GM12878 (cell line): ENCODE data around the gene FAM47B. TPM values are rescaled to one million over a fixed set of nuclear protein-coding genes. Genes with fewer than 3 reads are reported as not detected.

Experiments used
- ATAC-seq: fragments of 200-7000 bp; cut with Tn5 transposase; 3 replicates; pipeline ENCODE4 v1.9.1; 2020; ENCODE audit warnings: mild to moderate bottlenecking, moderate library complexity
- BruUV-seq: library from RNA; stranded (reverse); fragments of 400-500 nt; replicated peaks from 2 replicates; lab custom pipeline; 2021; lab: Mats Ljungman, UMichigan
- CTCF ChIA-PET: fragments of 300-600 bp; sonication (Branson Sonifier 250); formaldehyde crosslinking; extraction: SDS; loops from one replicate; lab custom pipeline; 2021; ENCODE audit warnings: inconsistent platforms; lab: Yijun Ruan, JAX
- POLR2A ChIA-PET: fragments of 350-600 bp; formaldehyde crosslinking; extraction: SDS; loops from one replicate; lab custom pipeline; 2021; ENCODE audit warnings: inconsistent platforms; lab: Charles Lee
- RAD21 ChIA-PET: fragments of 300-600 bp; sonication (Branson Sonifier 250); formaldehyde crosslinking; loops from one replicate; lab custom pipeline; 2023; ENCODE audit warnings: antibody characterized with exemption; ENCODE audit not compliant: unreplicated experiment; lab: Charles Lee
- SMC1A ChIA-PET: fragments of 300-600 bp; sonication (Branson Sonifier 250); formaldehyde crosslinking; loops from one replicate; lab custom pipeline; 2023; ENCODE audit not compliant: unreplicated experiment, uncharacterized antibody; lab: Charles Lee
- DNase-seq: peaks from one replicate; pipeline ENCODE4 v3.0.0-alpha.2; 2011; ENCODE audit warnings: low read depth, low spot score
- FAIRE-seq: peaks from 3 replicates; lab custom pipeline; 2011; peaks lifted over from hg19 to GRCh38; lab: Jason Lieb, UNC
- H2AFZ ChIP-seq: 2 replicates; pipeline ENCODE4 v1.6.0; 2011; ENCODE audit warnings: low read depth, low read length, control low read depth; ENCODE audit not compliant: control insufficient read depth
- H3K27ac ChIP-seq: 2 replicates; pipeline ENCODE4 v1.5.1; 2011; ENCODE audit warnings: control low read depth; ENCODE audit not compliant: control insufficient read depth, insufficient read depth
- H3K27me3 ChIP-seq, 2 experiments: replicated peaks in 1 of 2; 2 replicates each; pipeline versions ENCODE4 v1.6.0 to v1.6.1; 2011; ENCODE audit warnings: low read length in 1 of 2; ENCODE audit not compliant: control insufficient read depth in 2 of 2, insufficient read depth in 2 of 2
- H3K36me3 ChIP-seq, 2 experiments: 2 replicates each; pipeline ENCODE4 v1.5.1; 2011; ENCODE audit warnings: low read length in 1 of 2; ENCODE audit not compliant: control insufficient read depth in 2 of 2, insufficient read depth in 2 of 2
- H3K4me1 ChIP-seq: 2 replicates; pipeline ENCODE4 v1.6.1; 2011; ENCODE audit warnings: mild to moderate bottlenecking, low read length, moderate library complexity, mixed read lengths; ENCODE audit not compliant: control insufficient read depth, insufficient read depth
- H3K4me2 ChIP-seq: 2 replicates; pipeline ENCODE4 v1.6.0; 2011; ENCODE audit warnings: control low read depth; ENCODE audit not compliant: control insufficient read depth, insufficient read depth
- H3K4me3 ChIP-seq: fragments of 200-600 bp; sonication (generic); 2 replicates; pipeline ENCODE4 v1.5.1; 2016
- H3K79me2 ChIP-seq: 2 replicates; pipeline ENCODE4 v1.6.0; 2011; ENCODE audit warnings: low read length; ENCODE audit not compliant: control insufficient read depth, insufficient read depth
- H3K9ac ChIP-seq: 2 replicates; pipeline ENCODE4 v1.8.0; 2011; ENCODE audit warnings: low read length, control low read depth, mixed read lengths; ENCODE audit not compliant: control insufficient read depth, insufficient read depth
- H3K9me3 ChIP-seq: replicated peaks from 3 replicates; pipeline ENCODE4 v1.5.1; 2011; ENCODE audit warnings: mild to moderate bottlenecking, low read length; ENCODE audit not compliant: control insufficient read depth, insufficient read depth
- H4K20me1 ChIP-seq: 2 replicates; pipeline ENCODE4 v1.6.0; 2011; ENCODE audit not compliant: control insufficient read depth, insufficient read depth
- BMI1 ChIP-seq: fragments of 450-650 bp; IDR thresholded peaks from 2 replicates; pipeline ENCODE4 v1.6.1; 2016; ENCODE audit warnings: mild to moderate bottlenecking, moderate library complexity, borderline replicate concordance
- BRCA1 ChIP-seq: IDR thresholded peaks from 2 replicates; pipeline ENCODE4 v1.6.1; 2011; ENCODE audit warnings: low read depth, low read length, improper control_type of control experiment
- CHD1 ChIP-seq: IDR thresholded peaks from 2 replicates; pipeline ENCODE4 v1.6.1; 2012; ENCODE audit warnings: low read depth, low read length, improper control_type of control experiment
- FOXM1 ChIP-seq: IDR thresholded peaks from 2 replicates; pipeline ENCODE4 v1.6.1; 2012; ENCODE audit warnings: low read depth, mild to moderate bottlenecking, inconsistent platforms, low read length, moderate library complexity
- MAX ChIP-seq: IDR thresholded peaks from 2 replicates; pipeline ENCODE4 v1.6.1; 2012; ENCODE audit warnings: low read depth, low read length, improper control_type of control experiment
- POLR2AphosphoS5 ChIP-seq: IDR thresholded peaks from 2 replicates; pipeline ENCODE4 v1.6.1; 2011; ENCODE audit warnings: mild to moderate bottlenecking, low read length, inconsistent platforms
- RELB ChIP-seq: fragments of 450-650 bp; IDR thresholded peaks from 2 replicates; pipeline ENCODE4 v1.6.1; 2017; ENCODE audit warnings: low read depth, mild to moderate bottlenecking, moderate library complexity
- SKIL ChIP-seq: fragments of 450-650 bp; IDR thresholded peaks from 2 replicates; pipeline ENCODE4 v1.6.1; 2017; ENCODE audit warnings: mild to moderate bottlenecking, low read depth, inconsistent platforms; ENCODE audit not compliant: poor library complexity, severe bottlenecking
- SMAD1 ChIP-seq: fragments of 450-650 bp; IDR thresholded peaks from 2 replicates; pipeline ENCODE4 v1.6.1; 2018; ENCODE audit warnings: mild to moderate bottlenecking, low read depth; ENCODE audit not compliant: partially characterized antibody
- ZNF384 ChIP-seq: IDR thresholded peaks from 2 replicates; pipeline ENCODE4 v1.6.1; 2012; ENCODE audit warnings: low read depth, mild to moderate bottlenecking, low read length, improper control_type of control experiment, borderline replicate concordance
- WGBS: methylation state at CpG from one replicate; pipeline ENCODE4 v1.1.6; 2016; ENCODE audit warnings: low lambda C conversion rate; ENCODE audit not compliant: insufficient replicate concordance, insufficient coverage; ENCODE audit errors: missing lambda C conversion rate; 5-methylcytosine and 5-hydroxymethylcytosine counted together
- in situ Hi-C: fragments of 300-500 bp; cut with MboI; formaldehyde crosslinking; loops from 9 replicates; pipeline ENCODE4 v1.14.3; 2018; ENCODE audit warnings: mixed read lengths
- intact Hi-C: fragments of 100-400 bp; cut with micrococcal nuclease; formaldehyde crosslinking; loops from one replicate; pipeline ENCODE4 v1.14.2; 2022; ENCODE audit not compliant: unreplicated experiment
- polyA plus RNA-seq, 11 experiments: library from polyadenylated mRNA; depleted of rRNA in 4 of 11; unstranded in 6 of 11; stranded (reverse) in 5 of 11; fragments of >200 nt; fragmentation: Nextera tagmentation in 4 of 11; fragmentation: Illumina TruSeq in 1 of 11; extraction: Ambion mirVana in 4 of 11; extraction: Trizol in 1 of 11; gene quantifications; 1 replicate in 1 of 11; 2 replicates in 10 of 11; pipeline versions ENCODE4 v1.2.1 to v1.2.3, GENCODE V29; 2011 to 2016; ENCODE audit warnings: inconsistent platforms in 2 of 11, missing spikeins in 2 of 11, low read depth in 1 of 11
- total RNA-seq, 4 experiments: library from RNA; depleted of rRNA in 3 of 4; stranded (reverse); fragments of >200 nt in 3 of 4; fragmentation: Illumina TruSeq in 1 of 4; extraction: Trizol in 1 of 4; gene quantifications; 2 replicates each; pipeline versions ENCODE4 v1.2.1 to v1.2.3, GENCODE V29; 2013 to 2021
- TF ChIP-seq, protein P1 (sequence below): IDR thresholded peaks from 2 replicates; pipeline ENCODE4 v1.6.1; 2012; ENCODE audit warnings: mild to moderate bottlenecking, low read depth, low read length
- TF ChIP-seq, protein P2 (sequence below): IDR thresholded peaks from 2 replicates; pipeline ENCODE4 v1.6.1; 2011; ENCODE audit warnings: low read depth, mild to moderate bottlenecking, low read length, moderate library complexity, borderline replicate concordance; ENCODE audit errors: extremely low read depth
- TF ChIP-seq, protein P3 (sequence below): fragments of 450-650 bp; IDR thresholded peaks from 2 replicates; pipeline ENCODE4 v1.6.1; 2016; ENCODE audit warnings: mild to moderate bottlenecking

FAM47B gene
- total and polyA plus RNA-seq, 10 of the 15 experiments (the other 5 are each of a cell fraction or from before 2014, with no cell fraction given) = not detected

DNA sequence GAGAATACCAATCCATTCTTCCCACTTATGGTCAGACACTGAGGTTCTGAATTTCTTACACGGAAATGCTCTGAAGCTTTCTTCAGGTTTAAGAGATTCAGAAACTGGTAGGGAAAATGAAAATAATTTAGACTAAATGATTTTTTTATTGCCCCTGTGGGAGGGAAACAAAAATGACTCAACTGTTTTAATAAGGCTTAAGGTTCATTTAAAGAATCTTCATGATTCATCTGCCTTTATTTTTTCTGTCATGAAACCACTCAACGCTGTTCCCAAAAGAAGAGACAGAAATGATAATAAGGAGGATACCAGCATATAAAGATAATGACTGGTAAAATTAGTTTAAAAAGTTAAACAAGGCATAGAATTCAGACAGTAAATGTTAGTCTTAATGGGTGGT lies 39.3 kb upstream of the FAM47B start (continued):
- TF ChIP-seq, protein P1, sequence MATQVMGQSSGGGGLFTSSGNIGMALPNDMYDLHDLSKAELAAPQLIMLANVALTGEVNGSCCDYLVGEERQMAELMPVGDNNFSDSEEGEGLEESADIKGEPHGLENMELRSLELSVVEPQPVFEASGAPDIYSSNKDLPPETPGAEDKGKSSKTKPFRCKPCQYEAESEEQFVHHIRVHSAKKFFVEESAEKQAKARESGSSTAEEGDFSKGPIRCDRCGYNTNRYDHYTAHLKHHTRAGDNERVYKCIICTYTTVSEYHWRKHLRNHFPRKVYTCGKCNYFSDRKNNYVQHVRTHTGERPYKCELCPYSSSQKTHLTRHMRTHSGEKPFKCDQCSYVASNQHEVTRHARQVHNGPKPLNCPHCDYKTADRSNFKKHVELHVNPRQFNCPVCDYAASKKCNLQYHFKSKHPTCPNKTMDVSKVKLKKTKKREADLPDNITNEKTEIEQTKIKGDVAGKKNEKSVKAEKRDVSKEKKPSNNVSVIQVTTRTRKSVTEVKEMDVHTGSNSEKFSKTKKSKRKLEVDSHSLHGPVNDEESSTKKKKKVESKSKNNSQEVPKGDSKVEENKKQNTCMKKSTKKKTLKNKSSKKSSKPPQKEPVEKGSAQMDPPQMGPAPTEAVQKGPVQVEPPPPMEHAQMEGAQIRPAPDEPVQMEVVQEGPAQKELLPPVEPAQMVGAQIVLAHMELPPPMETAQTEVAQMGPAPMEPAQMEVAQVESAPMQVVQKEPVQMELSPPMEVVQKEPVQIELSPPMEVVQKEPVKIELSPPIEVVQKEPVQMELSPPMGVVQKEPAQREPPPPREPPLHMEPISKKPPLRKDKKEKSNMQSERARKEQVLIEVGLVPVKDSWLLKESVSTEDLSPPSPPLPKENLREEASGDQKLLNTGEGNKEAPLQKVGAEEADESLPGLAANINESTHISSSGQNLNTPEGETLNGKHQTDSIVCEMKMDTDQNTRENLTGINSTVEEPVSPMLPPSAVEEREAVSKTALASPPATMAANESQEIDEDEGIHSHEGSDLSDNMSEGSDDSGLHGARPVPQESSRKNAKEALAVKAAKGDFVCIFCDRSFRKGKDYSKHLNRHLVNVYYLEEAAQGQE = no peak
- TF ChIP-seq BMI1 = no peak
- TF ChIP-seq ZNF384 = no peak
- no peak for TF ChIP-seq CHD1
- no peak for TF ChIP-seq SMAD1
- TF ChIP-seq MAX = no peak
- TF ChIP-seq FOXM1 = no peak
- TF ChIP-seq POLR2AphosphoS5 = no peak

- POLR2A ChIA-PET = no interaction called here
- Histone ChIP-seq H4K20me1 (no peaks in the 10 kb centered on the region), H3K9me3 (no peaks in the 10 kb centered on the region), H2AFZ (no peak overlapping the region), H3K79me2 (no peaks in the 10 kb centered on the region), H3K4me1 (no peaks in the 10 kb centered on the region), H3K36me3 (no peaks in the 10 kb centered on the region), H3K4me2 (no peak overlapping the region), H3K9ac (no peak overlapping the region), H3K27me3 (no peaks in the 10 kb centered on the region), H3K4me3 (no peak overlapping the region), H3K27ac (no peak overlapping the region)
- in situ Hi-C loops (no loop called here), intact Hi-C loops (no loop called here)
- 0% methylated on average over 2 of the region's 2 CpGs for WGBS
- no peak for FAIRE-seq
- SMC1A ChIA-PET = no interaction called here
- ATAC-seq = no peak
- no TSS peak for BruUV-seq
- CTCF ChIA-PET = no interaction called here
- RAD21 ChIA-PET = no interaction called here
- DNase-seq = no peak
- TF ChIP-seq BRCA1 (no peak), SKIL (no peak), RELB (no peak)
- TF ChIP-seq, protein P2, sequence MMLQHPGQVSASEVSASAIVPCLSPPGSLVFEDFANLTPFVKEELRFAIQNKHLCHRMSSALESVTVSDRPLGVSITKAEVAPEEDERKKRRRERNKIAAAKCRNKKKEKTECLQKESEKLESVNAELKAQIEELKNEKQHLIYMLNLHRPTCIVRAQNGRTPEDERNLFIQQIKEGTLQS = no peak
- TF ChIP-seq, protein P3, sequence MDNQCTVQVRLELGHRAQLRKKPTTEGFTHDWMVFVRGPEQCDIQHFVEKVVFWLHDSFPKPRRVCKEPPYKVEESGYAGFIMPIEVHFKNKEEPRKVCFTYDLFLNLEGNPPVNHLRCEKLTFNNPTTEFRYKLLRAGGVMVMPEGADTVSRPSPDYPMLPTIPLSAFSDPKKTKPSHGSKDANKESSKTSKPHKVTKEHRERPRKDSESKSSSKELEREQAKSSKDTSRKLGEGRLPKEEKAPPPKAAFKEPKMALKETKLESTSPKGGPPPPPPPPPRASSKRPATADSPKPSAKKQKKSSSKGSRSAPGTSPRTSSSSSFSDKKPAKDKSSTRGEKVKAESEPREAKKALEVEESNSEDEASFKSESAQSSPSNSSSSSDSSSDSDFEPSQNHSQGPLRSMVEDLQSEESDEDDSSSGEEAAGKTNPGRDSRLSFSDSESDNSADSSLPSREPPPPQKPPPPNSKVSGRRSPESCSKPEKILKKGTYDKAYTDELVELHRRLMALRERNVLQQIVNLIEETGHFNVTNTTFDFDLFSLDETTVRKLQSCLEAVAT = no peak
These were observed 33.4 kb upstream of the FAM47B start for GRCh38 chrX:34909151-34909550.
